ENCODE results near the gene CFAP221.

CFAP221 gene

GRCh38 chr2:119516121-119516520, 28.1 kb upstream of the CFAP221 start:
- TF ChIP-seq CTCF (conservative IDR thresholded peaks at IDR 0.05; ENCODE audit: low read depth, low read length) = no peak
- DNase-seq (ENCODE audit: low read depth) = no peak
- no peak overlapping the region for H3K4me3 ChIP-seq (ENCODE audit: low read depth, low read length)

DNA sequence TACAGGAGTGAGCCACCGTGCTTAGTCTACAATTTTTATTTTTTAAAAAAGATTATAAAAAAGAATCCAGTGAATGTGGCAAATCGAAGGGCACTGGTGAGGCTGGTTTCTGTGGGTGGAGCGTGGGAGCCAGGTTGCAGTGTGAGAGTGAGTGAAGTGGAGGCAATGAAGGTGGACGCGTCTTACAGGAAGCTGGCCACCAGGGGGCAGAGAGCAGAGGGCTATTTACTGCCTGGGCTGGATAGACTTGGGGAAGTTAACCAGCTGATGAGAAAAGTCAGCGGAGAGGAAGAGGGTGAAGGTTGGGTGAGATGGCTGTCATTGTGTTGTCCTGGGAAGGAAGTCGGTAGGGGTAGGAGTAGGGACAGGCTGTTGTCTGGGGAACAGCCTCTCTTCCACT, 26.8 kb upstream of the CFAP221 start:
- DNase-seq (ENCODE audit: low read depth) = peak; percentile 72
- no peak overlapping the region for H3K4me3 ChIP-seq (ENCODE audit: low read depth, low read length)
- peak; percentile 86 for TF ChIP-seq CTCF (conservative IDR thresholded peaks at IDR 0.05; ENCODE audit: low read depth, low read length)

- no peak for DNase-seq (ENCODE audit: low read depth)
- TF ChIP-seq CTCF (conservative IDR thresholded peaks at IDR 0.05; ENCODE audit: low read depth, low read length) = no peak
- no peak overlapping the region for H3K4me3 ChIP-seq (ENCODE audit: low read depth, low read length)
Measured at GRCh38 chr2:119518401-119519056, 25.7 kb upstream of the CFAP221 start.

- DNase-seq (ENCODE audit: low read depth) = no peak
- no peak for TF ChIP-seq CTCF (conservative IDR thresholded peaks at IDR 0.05; ENCODE audit: low read depth, low read length)
- no peak overlapping the region for H3K4me3 ChIP-seq (ENCODE audit: low read depth, low read length)
Measured at GRCh38 chr2:119519057-119519408, 25.2 kb upstream of the CFAP221 start.

- no peak for DNase-seq (ENCODE audit: low read depth)
- TF ChIP-seq CTCF (conservative IDR thresholded peaks at IDR 0.05; ENCODE audit: low read depth, low read length) = no peak
- H3K4me3 ChIP-seq (ENCODE audit: low read depth, low read length) = no peak overlapping the region
Measured at GRCh38 chr2:119520696-119521432, 23.4 kb upstream of the CFAP221 start.

- H3K4me3 ChIP-seq (ENCODE audit: low read depth, low read length) = no peak overlapping the region
- no peak for DNase-seq (ENCODE audit: low read depth)
- no peak for TF ChIP-seq CTCF (conservative IDR thresholded peaks at IDR 0.05; ENCODE audit: low read depth, low read length)
Measured at GRCh38 chr2:119521433-119522050, 22.7 kb upstream of the CFAP221 start.
